ENCODE measurements around the gene MACROD2.
"Not testable (repeated sequence)": the region's sequence is repeated elsewhere in the genome, so short reads cannot be mapped to it uniquely, and the experiment has no call there.

MACROD2 gene

GRCh38 chr20:15336536-15336935 lies 1341.2 kb downstream of the MACROD2 start:
- no peak for DNase-seq

- no peak for DNase-seq
These were observed 1343.9 kb downstream of the MACROD2 start for GRCh38 chr20:15339264-15339663.

- no peak for DNase-seq
These were observed 1347.7 kb downstream of the MACROD2 start for GRCh38 chr20:15342991-15343523.

DNA sequence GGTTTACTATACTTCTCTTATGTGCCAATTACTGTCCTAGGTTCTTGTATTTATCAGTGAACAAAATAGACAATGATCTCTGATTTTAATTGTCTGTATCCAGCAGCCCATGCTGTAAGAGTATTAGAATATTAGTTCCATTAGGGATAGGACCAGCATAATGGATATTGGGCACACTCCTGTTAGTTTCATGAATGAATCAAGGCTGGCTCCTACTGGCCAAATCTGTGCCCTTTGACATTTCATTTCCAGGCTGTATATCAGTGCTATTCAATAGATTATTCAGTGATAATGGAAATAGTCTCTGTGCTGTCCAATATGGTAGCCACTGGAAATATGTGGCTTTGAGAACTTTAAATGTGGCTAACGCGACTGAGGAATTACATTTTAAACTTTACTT lies 1350.0 kb downstream of the MACROD2 start:
- no peak for DNase-seq

DNA sequence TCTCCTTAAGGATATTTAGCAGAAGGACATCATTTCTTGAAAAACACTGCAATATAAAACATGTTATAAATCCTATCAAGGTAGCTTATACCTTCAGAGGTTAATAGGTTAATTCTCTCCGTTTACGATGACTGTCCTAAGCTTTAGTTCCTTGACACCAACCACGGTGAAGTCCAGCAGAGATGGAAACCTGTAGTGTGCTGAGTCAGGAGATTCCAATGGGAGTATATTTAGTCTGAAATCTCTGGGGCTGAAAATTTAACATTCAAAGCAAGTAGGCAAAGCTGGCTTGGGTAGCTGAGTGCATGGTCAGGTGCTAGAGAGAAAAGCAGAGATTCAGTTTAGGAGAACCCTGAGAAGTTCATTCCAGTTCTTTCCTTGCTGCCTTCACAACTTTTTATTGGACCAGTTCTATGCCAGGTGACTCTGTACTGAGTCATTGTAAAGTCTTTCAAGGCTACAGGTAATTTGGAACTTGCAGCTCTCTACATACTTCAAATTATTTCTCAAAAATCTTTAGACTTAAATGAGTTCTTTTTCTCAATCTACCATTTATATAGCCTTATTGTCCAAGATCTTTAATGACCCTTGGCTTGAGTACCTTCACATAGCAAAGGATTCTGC lies 1351.5 kb downstream of the MACROD2 start:
- no peak for DNase-seq

DNA sequence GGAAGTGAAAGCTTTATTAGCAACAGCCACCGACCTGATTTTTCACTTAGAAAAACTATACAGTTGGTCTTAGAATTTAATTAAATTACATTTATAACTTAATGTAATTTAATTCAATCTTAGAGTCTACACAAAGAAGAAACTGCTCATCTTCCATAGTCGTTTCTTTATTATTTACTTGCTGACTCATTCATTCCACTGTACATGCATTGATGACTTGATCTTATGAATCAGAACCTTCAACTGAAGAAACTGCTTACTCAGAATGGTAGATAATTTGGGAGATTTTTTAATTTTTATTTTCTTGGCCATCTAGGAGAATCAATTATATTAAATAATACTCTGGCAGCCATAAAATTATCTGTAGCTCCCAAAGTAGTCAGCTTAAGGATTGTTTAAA lies 1363.7 kb downstream of the MACROD2 start:
- DNase-seq = no peak

DNA sequence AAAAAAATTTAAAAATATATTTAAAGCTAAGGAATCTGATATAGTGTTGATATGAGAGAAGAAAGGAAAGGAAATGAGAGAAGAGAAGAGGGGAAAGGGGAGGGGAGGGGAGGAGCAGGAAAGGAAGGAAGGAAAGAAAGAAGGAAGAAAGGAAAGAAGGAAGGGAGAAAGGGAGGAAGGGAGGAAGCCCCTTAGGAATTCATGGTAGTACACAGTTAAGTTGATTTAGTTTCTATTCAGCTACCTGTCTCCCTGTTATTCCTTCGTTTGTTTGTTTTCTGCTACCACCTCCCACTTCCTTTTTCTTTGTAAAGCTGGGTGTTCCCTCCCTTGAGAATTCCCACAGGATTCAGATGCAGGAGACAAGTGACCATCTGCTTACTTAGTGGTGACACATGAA lies 1367.5 kb downstream of the MACROD2 start:
- no peak for DNase-seq

DNA sequence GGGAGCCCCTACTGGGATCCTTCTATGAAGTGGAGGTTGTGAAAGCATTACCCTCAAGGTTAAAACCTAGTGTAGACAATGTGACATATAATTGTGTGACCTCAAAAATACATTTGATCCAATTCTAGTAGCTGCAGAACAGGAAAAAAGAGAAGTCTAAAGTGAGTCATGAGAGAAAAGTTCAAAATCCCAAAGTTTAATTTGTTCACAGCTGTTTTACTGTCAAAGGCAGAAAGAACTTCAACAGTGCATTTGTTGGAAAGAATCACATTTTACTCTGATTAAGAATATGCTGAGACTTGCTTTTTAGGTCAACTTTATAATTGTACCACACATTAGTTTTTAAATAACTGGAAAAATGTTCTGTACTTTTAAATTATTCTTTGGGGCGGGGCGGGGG lies 1369.5 kb downstream of the MACROD2 start:
- DNase-seq = no peak

- no peak for DNase-seq
These were observed 1375.1 kb downstream of the MACROD2 start for GRCh38 chr20:15370370-15370769.

GRCh38 chr20:15374682-15375081 lies 1379.4 kb downstream of the MACROD2 start:
- no peak for DNase-seq

GRCh38 chr20:15375836-15376235 lies 1380.5 kb downstream of the MACROD2 start:
- no peak for DNase-seq

- not testable (repeated sequence) for DNase-seq
These were observed 1382.3 kb downstream of the MACROD2 start for GRCh38 chr20:15377603-15378002.

- DNase-seq = no peak
These were observed 1382.8 kb downstream of the MACROD2 start for GRCh38 chr20:15378151-15378550.

DNA sequence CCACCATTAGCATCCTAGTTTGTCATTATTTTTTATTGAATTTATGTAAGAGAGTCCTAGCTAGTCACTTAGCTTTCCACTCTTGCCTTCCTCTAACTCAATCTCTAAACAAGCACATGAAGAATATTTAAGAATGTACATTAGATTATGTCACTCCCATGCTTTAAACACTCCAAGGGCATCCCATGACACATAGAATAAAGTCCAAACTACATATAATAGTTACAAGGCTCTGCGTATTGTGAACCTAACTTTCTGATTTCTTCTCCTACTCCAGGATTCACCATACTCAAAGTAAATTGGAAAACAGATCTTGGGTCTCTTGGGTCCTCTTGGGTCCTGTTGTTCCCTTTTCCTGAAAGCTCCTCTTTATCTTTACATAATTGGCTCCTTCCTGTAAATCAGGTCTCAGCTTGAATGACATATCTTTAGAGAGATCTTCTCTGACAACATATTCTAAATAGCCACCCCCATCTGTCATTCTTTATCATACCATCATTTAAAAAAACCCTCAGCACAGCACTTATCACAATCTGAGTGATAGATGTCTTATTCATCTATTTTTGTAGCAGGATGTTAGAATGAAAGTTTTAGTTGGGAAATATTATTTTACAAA lies 1384.5 kb downstream of the MACROD2 start:
- DNase-seq = no peak

GRCh38 chr20:15380770-15381169 lies 1385.5 kb downstream of the MACROD2 start:
- DNase-seq = no peak

GRCh38 chr20:15387228-15387627 lies 1391.9 kb downstream of the MACROD2 start:
- DNase-seq = no peak

DNA sequence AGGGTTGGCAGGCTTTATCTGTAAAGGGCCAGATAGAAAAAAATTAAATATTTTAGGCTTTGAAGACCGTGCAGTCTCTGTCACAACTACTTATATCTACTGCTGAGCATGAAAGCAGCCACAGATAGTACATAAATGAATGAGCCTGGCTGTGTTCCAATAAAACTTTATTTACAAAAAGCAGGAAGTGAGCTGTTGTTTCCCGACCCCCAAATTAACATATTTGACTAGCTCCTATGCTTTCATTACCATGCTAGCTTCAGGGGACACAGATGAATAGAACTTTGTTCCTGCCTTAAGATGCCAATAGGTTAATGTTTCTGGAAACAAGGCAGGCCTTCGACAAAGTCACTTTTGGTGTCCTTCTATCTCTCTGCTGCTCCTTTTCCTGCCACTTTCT lies 1400.1 kb downstream of the MACROD2 start:
- DNase-seq = no peak

DNA sequence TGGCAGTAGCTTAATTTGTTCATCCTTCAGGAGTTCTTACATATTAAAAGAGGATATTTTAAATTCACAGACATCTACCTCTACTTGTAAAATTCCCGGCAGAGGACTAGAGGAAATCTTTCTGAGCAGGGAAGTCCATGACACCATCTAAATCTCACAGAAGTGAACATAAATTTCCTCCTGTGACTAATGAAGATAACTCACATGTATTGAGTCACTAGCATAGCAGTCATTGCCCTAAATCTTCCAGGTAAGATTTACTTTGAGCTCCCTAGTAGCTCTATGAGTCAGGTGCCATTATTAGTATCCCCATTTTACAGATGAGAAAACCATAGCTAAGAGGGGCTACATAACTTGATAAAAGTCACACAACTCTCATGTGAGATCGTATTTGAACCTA lies 1400.7 kb downstream of the MACROD2 start:
- DNase-seq = no peak

GRCh38 chr20:15396900-15397299 lies 1401.6 kb downstream of the MACROD2 start:
- no peak for DNase-seq

DNA sequence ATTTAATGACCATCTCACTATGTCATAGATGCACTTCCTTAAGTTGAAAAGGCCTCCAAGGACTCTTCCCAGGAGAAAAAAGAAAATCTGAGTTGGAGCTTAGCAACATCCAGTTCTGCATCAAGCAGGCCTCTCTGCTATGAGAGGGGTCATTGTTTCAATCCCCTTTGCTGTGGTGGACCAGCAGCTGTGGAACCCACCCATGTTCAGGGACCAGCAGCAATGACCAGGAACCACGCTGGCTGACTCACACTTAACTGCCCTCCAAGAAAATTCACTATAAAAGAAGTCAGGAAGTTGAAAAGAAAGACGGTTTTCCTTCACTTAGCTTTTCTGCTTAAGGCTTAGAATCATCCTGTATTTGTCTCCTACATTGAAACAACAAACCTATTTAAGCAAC lies 1404.5 kb downstream of the MACROD2 start:
- DNase-seq = no peak

GRCh38 chr20:15406072-15406471 lies 1410.8 kb downstream of the MACROD2 start:
- no peak for DNase-seq

- no peak for DNase-seq
These were observed 1416.5 kb downstream of the MACROD2 start for GRCh38 chr20:15411781-15412180.

GRCh38 chr20:15415908-15416307 lies 1420.6 kb downstream of the MACROD2 start:
- no peak for DNase-seq

DNA sequence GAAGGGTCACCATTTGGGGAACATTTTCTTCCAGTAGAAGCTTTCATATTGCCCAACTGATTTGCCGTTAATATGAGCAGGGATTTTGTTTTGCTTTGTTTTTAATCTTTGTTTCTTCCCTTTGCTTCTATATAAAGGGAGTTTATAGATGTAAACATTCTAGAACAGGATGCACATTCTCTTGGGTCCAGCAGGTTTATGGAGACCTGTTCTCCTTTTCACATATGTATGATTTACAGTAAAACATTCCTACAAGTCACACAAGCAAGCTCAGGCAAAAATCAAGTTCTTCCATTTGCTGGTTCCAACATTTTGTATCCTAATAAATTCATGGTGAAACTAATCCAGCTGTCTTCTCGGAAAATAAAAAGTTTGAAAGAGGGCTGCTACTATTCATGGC lies 1424.5 kb downstream of the MACROD2 start:
- no peak for DNase-seq

GRCh38 chr20:15422966-15423365 lies 1427.7 kb downstream of the MACROD2 start:
- no peak for DNase-seq
